ENCODE results near the gene CCDC47. TPM values are rescaled to one million over a fixed set of nuclear protein-coding genes. Genes with fewer than 3 reads are reported as not detected.

The CCDC47 gene
- total and polyA plus RNA-seq, 2 of the 13 experiments (the other 11 are each of a cell fraction or from before 2014, with no cell fraction given), result 59.3 to 99.5 TPM

DNA sequence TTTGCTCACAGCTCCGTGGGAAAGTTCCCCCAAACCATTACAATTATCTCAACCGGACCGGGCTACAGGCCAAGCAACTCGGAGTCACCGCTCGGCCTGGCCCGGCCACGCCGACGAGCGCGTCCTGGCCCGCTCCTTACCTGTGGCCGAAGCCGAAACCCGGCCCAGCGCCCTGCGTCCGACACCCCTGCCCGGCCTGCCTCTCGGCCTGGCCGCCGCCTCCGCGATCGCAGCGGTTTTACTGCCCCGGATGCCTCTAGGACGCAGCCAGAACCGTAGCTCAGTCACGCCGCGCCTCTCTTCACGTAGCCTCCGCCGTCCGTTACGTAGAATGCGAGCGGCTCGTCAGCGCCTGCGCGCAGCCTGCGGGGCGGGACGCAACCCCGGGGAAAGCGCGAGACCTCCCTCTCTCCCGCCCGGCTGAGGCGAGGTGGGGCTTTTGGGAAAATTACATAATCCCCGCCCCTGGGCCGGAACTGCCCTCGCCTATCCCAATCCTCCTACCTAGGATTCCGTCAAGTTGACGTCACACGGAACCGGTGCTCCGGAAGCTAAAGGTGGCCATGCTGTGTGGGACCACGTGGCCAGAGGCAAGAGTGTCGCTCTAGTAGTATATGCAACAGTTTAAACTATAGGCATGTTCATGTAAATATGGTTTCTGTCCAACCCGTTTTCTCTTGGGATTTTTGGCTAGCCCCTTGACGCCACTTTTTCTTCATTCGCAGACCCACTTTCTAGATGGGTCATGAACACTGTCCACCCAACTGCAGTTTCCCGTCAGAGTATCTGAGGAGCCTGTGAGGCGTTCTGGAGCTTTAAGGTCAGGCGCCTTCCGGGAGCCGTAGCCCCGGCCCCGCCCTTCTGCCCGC lies at the start of gene CCDC47 (continued):
- TF ChIP-seq DMAP1 (CRISPR knock-in tag; IDR thresholded peaks at IDR 0.05) (peak; percentile 100), ZNF292 (CRISPR knock-in tag; IDR thresholded peaks at IDR 0.05; ENCODE audit: borderline replicate concordance, low read depth) (0 out of 2 replicates have a peak, but pooled peaks have one; percentile 44), NONO (IDR thresholded peaks at IDR 0.05) (no peak), NONO (CRISPR knock-in tag; conservative IDR thresholded peaks at IDR 0.05) (peak; percentile 95), ZNF235 (CRISPR knock-in tag; IDR thresholded peaks at IDR 0.05; ENCODE audit: borderline replicate concordance) (peak; percentile 86; the same call in 1 of the 2 replicates), ZNF207 (IDR thresholded peaks at IDR 0.05; ENCODE audit: borderline replicate concordance) (no peak), SRY (CRISPR knock-in tag; IDR thresholded peaks at IDR 0.05) (peak; percentile 83; the same call in 1 of the 2 replicates), POLR2AphosphoS5 (IDR thresholded peaks at IDR 0.05; ENCODE audit: low read depth, low read length) (peak; percentile 79), MAFF (IDR thresholded peaks at IDR 0.05; ENCODE audit: low read depth, low read length) (peak; percentile 9; the same call in 1 of the 2 replicates), GFI1 (CRISPR knock-in tag; IDR thresholded peaks at IDR 0.05; ENCODE audit: borderline replicate concordance) (peak; percentile 61; the same call in 1 of the 2 replicates), RARG (CRISPR knock-in tag; IDR thresholded peaks at IDR 0.05; ENCODE audit: low read depth) (peak; percentile 85; the same call in 1 of the 2 replicates), EZH2 (conservative IDR thresholded peaks at IDR 0.05; ENCODE audit: low read depth, low read length) (no peak), HOXD1 (CRISPR knock-in tag; IDR thresholded peaks at IDR 0.05) (peak; percentile 74), HES4 (CRISPR knock-in tag; IDR thresholded peaks at IDR 0.05; ENCODE audit: borderline replicate concordance) (peak; percentile 92)
- TF ChIP-seq, protein P1, sequence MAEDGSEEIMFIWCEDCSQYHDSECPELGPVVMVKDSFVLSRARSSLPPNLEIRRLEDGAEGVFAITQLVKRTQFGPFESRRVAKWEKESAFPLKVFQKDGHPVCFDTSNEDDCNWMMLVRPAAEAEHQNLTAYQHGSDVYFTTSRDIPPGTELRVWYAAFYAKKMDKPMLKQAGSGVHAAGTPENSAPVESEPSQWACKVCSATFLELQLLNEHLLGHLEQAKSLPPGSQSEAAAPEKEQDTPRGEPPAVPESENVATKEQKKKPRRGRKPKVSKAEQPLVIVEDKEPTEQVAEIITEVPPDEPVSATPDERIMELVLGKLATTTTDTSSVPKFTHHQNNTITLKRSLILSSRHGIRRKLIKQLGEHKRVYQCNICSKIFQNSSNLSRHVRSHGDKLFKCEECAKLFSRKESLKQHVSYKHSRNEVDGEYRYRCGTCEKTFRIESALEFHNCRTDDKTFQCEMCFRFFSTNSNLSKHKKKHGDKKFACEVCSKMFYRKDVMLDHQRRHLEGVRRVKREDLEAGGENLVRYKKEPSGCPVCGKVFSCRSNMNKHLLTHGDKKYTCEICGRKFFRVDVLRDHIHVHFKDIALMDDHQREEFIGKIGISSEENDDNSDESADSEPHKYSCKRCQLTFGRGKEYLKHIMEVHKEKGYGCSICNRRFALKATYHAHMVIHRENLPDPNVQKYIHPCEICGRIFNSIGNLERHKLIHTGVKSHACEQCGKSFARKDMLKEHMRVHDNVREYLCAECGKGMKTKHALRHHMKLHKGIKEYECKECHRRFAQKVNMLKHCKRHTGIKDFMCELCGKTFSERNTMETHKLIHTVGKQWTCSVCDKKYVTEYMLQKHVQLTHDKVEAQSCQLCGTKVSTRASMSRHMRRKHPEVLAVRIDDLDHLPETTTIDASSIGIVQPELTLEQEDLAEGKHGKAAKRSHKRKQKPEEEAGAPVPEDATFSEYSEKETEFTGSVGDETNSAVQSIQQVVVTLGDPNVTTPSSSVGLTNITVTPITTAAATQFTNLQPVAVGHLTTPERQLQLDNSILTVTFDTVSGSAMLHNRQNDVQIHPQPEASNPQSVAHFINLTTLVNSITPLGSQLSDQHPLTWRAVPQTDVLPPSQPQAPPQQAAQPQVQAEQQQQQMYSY (CRISPR knock-in tag; IDR thresholded peaks at IDR 0.05), result peak; percentile 74; the same call in 1 of the 2 replicates
- TF ChIP-seq, protein P2, sequence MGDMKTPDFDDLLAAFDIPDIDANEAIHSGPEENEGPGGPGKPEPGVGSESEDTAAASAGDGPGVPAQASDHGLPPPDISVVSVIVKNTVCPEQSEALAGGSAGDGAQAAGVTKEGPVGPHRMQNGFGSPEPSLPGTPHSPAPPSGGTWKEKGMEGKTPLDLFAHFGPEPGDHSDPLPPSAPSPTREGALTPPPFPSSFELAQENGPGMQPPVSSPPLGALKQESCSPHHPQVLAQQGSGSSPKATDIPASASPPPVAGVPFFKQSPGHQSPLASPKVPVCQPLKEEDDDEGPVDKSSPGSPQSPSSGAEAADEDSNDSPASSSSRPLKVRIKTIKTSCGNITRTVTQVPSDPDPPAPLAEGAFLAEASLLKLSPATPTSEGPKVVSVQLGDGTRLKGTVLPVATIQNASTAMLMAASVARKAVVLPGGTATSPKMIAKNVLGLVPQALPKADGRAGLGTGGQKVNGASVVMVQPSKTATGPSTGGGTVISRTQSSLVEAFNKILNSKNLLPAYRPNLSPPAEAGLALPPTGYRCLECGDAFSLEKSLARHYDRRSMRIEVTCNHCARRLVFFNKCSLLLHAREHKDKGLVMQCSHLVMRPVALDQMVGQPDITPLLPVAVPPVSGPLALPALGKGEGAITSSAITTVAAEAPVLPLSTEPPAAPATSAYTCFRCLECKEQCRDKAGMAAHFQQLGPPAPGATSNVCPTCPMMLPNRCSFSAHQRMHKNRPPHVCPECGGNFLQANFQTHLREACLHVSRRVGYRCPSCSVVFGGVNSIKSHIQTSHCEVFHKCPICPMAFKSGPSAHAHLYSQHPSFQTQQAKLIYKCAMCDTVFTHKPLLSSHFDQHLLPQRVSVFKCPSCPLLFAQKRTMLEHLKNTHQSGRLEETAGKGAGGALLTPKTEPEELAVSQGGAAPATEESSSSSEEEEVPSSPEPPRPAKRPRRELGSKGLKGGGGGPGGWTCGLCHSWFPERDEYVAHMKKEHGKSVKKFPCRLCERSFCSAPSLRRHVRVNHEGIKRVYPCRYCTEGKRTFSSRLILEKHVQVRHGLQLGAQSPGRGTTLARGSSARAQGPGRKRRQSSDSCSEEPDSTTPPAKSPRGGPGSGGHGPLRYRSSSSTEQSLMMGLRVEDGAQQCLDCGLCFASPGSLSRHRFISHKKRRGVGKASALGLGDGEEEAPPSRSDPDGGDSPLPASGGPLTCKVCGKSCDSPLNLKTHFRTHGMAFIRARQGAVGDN (CRISPR knock-in tag; IDR thresholded peaks at IDR 0.05), result peak; percentile 96
- TF ChIP-seq, protein P3, sequence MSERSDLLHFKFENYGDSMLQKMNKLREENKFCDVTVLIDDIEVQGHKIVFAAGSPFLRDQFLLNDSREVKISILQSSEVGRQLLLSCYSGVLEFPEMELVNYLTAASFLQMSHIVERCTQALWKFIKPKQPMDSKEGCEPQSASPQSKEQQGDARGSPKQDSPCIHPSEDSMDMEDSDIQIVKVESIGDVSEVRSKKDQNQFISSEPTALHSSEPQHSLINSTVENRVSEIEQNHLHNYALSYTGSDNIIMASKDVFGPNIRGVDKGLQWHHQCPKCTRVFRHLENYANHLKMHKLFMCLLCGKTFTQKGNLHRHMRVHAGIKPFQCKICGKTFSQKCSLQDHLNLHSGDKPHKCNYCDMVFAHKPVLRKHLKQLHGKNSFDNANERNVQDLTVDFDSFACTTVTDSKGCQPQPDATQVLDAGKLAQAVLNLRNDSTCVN (CRISPR knock-in tag; IDR thresholded peaks at IDR 0.05; ENCODE audit: borderline replicate concordance), result peak; percentile 77; the same call in 1 of the 2 replicates
- TF ChIP-seq, protein P4, sequence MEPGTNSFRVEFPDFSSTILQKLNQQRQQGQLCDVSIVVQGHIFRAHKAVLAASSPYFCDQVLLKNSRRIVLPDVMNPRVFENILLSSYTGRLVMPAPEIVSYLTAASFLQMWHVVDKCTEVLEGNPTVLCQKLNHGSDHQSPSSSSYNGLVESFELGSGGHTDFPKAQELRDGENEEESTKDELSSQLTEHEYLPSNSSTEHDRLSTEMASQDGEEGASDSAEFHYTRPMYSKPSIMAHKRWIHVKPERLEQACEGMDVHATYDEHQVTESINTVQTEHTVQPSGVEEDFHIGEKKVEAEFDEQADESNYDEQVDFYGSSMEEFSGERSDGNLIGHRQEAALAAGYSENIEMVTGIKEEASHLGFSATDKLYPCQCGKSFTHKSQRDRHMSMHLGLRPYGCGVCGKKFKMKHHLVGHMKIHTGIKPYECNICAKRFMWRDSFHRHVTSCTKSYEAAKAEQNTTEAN (CRISPR knock-in tag; conservative IDR thresholded peaks at IDR 0.05), result peak; percentile 80; the same call in 1 of the 2 replicates
